Measurements from ENCODE around the gene FLOT1.

The FLOT1 gene

DNA sequence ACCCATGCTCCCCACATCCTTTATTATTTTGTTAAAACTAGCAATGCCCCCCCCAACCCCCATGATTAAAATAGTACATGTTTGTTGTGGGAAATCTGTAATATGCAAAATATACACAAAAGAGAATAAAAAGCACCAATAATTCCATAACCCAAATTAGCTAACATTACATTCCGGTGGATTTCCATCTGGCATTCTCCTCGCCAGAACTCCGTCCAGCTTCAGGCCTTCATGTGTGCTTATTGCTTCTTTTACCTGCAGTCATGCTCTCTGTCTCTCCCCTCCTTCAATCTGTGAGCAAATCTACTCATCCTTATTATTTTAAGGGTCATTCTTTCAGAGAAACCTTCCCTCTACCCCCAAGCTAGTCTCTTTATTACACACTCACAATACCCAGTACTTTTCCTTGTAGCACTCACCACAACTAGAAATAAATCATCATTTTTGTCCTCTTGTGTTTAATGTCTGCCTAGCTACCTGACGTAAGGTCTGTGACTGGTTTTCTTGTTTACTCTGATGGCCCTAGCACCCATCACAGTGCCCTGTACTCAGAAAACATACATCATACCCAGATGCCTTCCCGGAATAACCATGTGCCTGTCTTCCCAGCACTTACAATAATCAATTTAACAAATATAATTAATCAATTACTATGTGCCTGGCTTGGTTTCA lies 27.5 kb upstream of the FLOT1 start:
- Histone ChIP-seq H4K20me1 (ENCODE audit: low read depth, low read length) (no peaks in the 10 kb centered on the region), H3K9ac (ENCODE audit: low read length) (no peak overlapping the region), H3K9me3 (ENCODE audit: insufficient read depth, low read length) (no peaks in the 10 kb centered on the region), H3K4me2 (ENCODE audit: low read depth, low read length, poor library complexity, severe bottlenecking) (no peak overlapping the region), H3K4me3 (ENCODE audit: insufficient read depth, low read length, poor library complexity, severe bottlenecking) (no peak overlapping the region), H3F3A (ENCODE audit: insufficient read depth) (no peaks in the 10 kb centered on the region), H3K79me2 (ENCODE audit: insufficient read depth, low read length) (no peaks in the 10 kb centered on the region), H3K36me3 (ENCODE audit: low read length) (no peaks in the 10 kb centered on the region), H2AFZ (ENCODE audit: low read depth, low read length, severe bottlenecking) (no peak overlapping the region), H3K27me3 (ENCODE audit: low read length) (no peaks in the 10 kb centered on the region), H3K9me2 (replicated peaks; ENCODE audit: insufficient read depth, low read length) (no peaks in the 10 kb centered on the region), H3K27ac (ENCODE audit: low read depth, low read length) (no peak overlapping the region)
- TF ChIP-seq, protein P1, sequence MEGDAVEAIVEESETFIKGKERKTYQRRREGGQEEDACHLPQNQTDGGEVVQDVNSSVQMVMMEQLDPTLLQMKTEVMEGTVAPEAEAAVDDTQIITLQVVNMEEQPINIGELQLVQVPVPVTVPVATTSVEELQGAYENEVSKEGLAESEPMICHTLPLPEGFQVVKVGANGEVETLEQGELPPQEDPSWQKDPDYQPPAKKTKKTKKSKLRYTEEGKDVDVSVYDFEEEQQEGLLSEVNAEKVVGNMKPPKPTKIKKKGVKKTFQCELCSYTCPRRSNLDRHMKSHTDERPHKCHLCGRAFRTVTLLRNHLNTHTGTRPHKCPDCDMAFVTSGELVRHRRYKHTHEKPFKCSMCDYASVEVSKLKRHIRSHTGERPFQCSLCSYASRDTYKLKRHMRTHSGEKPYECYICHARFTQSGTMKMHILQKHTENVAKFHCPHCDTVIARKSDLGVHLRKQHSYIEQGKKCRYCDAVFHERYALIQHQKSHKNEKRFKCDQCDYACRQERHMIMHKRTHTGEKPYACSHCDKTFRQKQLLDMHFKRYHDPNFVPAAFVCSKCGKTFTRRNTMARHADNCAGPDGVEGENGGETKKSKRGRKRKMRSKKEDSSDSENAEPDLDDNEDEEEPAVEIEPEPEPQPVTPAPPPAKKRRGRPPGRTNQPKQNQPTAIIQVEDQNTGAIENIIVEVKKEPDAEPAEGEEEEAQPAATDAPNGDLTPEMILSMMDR (IDR thresholded peaks at IDR 0.05; ENCODE audit: insufficient read depth, low read length, poor library complexity, severe bottlenecking) = no peak
- TF ChIP-seq EZH2phosphoT487 (conservative IDR thresholded peaks at IDR 0.05; ENCODE audit: low read length) = no peak

DNA sequence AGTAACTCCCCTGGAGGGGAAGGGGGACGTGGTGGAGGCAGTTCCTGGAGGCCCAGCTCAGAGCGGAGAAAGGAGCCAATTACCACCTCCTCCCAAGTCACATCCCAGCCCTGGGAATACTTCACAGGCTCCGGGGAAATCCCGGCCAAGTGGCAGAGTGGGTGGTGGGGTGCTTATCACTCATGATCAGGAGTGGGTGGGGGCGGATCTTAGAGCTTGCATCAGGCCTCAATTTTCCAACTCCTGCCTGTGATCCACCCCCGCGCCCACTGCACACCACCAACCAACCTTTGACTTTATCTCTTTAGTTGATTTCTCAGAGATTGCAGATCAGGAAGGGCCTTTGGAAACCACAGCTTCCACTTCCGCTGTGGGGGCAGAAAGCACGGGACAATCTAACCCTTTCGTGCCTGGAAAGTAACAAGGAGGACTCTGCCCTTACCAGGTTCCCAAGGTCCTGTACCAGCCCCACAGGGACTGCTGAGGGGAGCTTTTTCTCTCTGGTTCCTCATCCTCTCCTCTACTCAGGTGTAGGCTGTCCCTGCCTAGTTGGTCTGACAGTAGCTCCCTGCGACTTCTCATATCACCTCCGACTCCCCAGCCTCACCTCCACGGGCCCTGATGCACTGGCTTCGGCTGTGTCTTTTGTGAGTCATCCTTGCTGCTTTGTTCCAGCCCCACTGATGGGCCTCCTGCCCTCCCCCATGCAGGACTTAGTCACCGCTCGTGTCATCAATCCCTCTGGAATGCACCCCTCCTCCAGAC lies 26.8 kb upstream of the FLOT1 start:
- Histone ChIP-seq H3K79me2 (ENCODE audit: insufficient read depth, low read length) (no peaks in the 10 kb centered on the region), H2AFZ (ENCODE audit: low read depth, low read length, severe bottlenecking) (no peak overlapping the region), H3K9me3 (ENCODE audit: insufficient read depth, low read length) (no peaks in the 10 kb centered on the region), H3K36me3 (ENCODE audit: low read length) (no peaks in the 10 kb centered on the region), H3K4me2 (ENCODE audit: low read depth, low read length, poor library complexity, severe bottlenecking) (no peak overlapping the region), H3F3A (ENCODE audit: insufficient read depth) (no peaks in the 10 kb centered on the region), H4K20me1 (ENCODE audit: low read depth, low read length) (no peaks in the 10 kb centered on the region), H3K9ac (ENCODE audit: low read length) (no peak overlapping the region), H3K4me3 (ENCODE audit: insufficient read depth, low read length, poor library complexity, severe bottlenecking) (no peak overlapping the region), H3K27me3 (ENCODE audit: low read length) (no peaks in the 10 kb centered on the region), H3K27ac (ENCODE audit: low read depth, low read length) (no peak overlapping the region), H3K9me2 (replicated peaks; ENCODE audit: insufficient read depth, low read length) (no peaks in the 10 kb centered on the region)
- TF ChIP-seq EZH2phosphoT487 (conservative IDR thresholded peaks at IDR 0.05; ENCODE audit: low read length) = no peak
- TF ChIP-seq, protein P1 (IDR thresholded peaks at IDR 0.05; ENCODE audit: insufficient read depth, low read length, poor library complexity, severe bottlenecking) = no peak

DNA sequence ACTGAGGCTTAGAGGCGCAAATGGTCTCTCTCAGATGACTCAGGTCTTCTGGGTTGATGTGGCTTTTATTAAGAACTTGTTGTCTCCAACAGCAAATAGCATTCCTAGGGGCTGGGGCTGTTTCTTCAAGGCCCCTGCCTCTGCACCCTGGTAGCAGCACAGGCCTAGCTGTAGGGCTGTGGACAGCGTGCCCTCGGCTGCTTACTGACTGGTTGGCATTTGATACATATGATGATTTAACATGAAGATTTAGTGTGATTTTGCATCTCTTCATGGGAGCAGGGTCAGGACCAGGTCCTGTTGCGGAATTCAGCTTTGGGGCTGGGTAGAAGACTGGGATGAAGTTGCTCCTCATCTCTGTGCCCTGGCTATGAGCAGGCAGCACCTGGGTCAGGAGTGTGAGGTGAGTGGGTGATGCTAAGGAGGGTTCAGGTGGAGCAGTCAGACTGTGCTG lies 26.2 kb upstream of the FLOT1 start:
- H3K9me3 ChIP-seq (ENCODE audit: insufficient read depth, low read length) = no peaks in the 10 kb centered on the region
- no peaks in the 10 kb centered on the region for H3K9me2 ChIP-seq (replicated peaks; ENCODE audit: insufficient read depth, low read length)
- no peaks in the 10 kb centered on the region for H3K79me2 ChIP-seq (ENCODE audit: insufficient read depth, low read length)
- no peak overlapping the region for H3K4me3 ChIP-seq (ENCODE audit: insufficient read depth, low read length, poor library complexity, severe bottlenecking)
- H2AFZ ChIP-seq (ENCODE audit: low read depth, low read length, severe bottlenecking) = no peak overlapping the region
- no peak overlapping the region for H3K27ac ChIP-seq (ENCODE audit: low read depth, low read length)
- no peaks in the 10 kb centered on the region for H4K20me1 ChIP-seq (ENCODE audit: low read depth, low read length)
- H3K36me3 ChIP-seq (ENCODE audit: low read length) = no peaks in the 10 kb centered on the region
- no peak overlapping the region for H3K4me2 ChIP-seq (ENCODE audit: low read depth, low read length, poor library complexity, severe bottlenecking)
- H3K9ac ChIP-seq (ENCODE audit: low read length) = no peak overlapping the region
- no peaks in the 10 kb centered on the region for H3F3A ChIP-seq (ENCODE audit: insufficient read depth)
- H3K27me3 ChIP-seq (ENCODE audit: low read length) = no peaks in the 10 kb centered on the region
- TF ChIP-seq, protein P1 (IDR thresholded peaks at IDR 0.05; ENCODE audit: insufficient read depth, low read length, poor library complexity, severe bottlenecking) = no peak
- TF ChIP-seq EZH2phosphoT487 (conservative IDR thresholded peaks at IDR 0.05; ENCODE audit: low read length) = no peak

Data from SU-DHL-6 (cell line).